Endothelial cell (in vitro differentiated cells): ENCODE data around the gene ZNF341. TPM values are rescaled to one million over a fixed set of nuclear protein-coding genes. Genes with fewer than 3 reads are reported as not detected.
A peak's percentile ranks its signal among the peaks of the same experiment; 100 is the strongest.

Source experiments
- DNase-seq: peaks from one replicate; pipeline ENCODE4 v3.0.0; 2021; ENCODE audit warnings: low spot score
- H3K27ac Mint-ChIP-seq: one replicate; pipeline ENCODE4 v1.8.0; 2021; ENCODE audit warnings: mixed read lengths, inconsistent platforms; ENCODE audit not compliant: unreplicated experiment
- H3K27me3 Mint-ChIP-seq: one replicate; pipeline ENCODE4 v1.8.0; 2021; ENCODE audit warnings: mild to moderate bottlenecking, moderate library complexity, mixed read lengths, inconsistent platforms; ENCODE audit not compliant: unreplicated experiment
- H3K36me3 Mint-ChIP-seq: one replicate; pipeline ENCODE4 v1.8.0; 2021; ENCODE audit warnings: mild to moderate bottlenecking, low read depth, mixed read lengths, inconsistent platforms; ENCODE audit not compliant: unreplicated experiment
- H3K4me1 Mint-ChIP-seq: one replicate; pipeline ENCODE4 v1.8.0; 2021; ENCODE audit warnings: mild to moderate bottlenecking, mixed read lengths, inconsistent platforms; ENCODE audit not compliant: unreplicated experiment
- H3K4me3 Mint-ChIP-seq: one replicate; pipeline ENCODE4 v1.8.0; 2021; ENCODE audit warnings: mild to moderate bottlenecking, mixed read lengths, inconsistent platforms; ENCODE audit not compliant: unreplicated experiment
- H3K9me3 Mint-ChIP-seq: one replicate; pipeline ENCODE4 v1.8.0; 2021; ENCODE audit warnings: mixed read lengths, inconsistent platforms; ENCODE audit not compliant: unreplicated experiment
- CTCF ChIP-seq: fragments of 200-600 bp; sonication (generic); IDR thresholded peaks from one replicate; pipeline ENCODE4 v1.5.0; 2021; ENCODE audit warnings: antibody characterized with exemption; ENCODE audit not compliant: unreplicated experiment
- total RNA-seq: library from RNA; stranded (reverse); fragmentation: NEBNext Ultra II Directional; extraction: Animal tissue kit (Norgen Biotek cat#: 25700); gene quantifications from one replicate; pipeline ENCODE4 v1.2.1, GENCODE V29; 2021; ENCODE audit not compliant: unreplicated experiment

ZNF341 gene
- total RNA-seq, 1 donor from 2014 or later = 3.5 TPM

GRCh38 chr20:33816191-33816590 lies 84.4 kb downstream of the ZNF341 start:
- H3K4me1 Mint-ChIP-seq = peaks cover 40% of the 10 kb centered on the region
- H3K4me3 Mint-ChIP-seq = no peak overlapping the region
- no peaks in the 10 kb centered on the region for H3K9me3 Mint-ChIP-seq
- H3K27ac Mint-ChIP-seq = no peak overlapping the region
- no peak for DNase-seq
- H3K36me3 Mint-ChIP-seq = peaks cover 9% of the 10 kb centered on the region
- H3K27me3 Mint-ChIP-seq = peaks cover 14% of the 10 kb centered on the region
- TF ChIP-seq CTCF = no peak

GRCh38 chr20:33817411-33817810 lies 85.6 kb downstream of the ZNF341 start:
- H3K9me3 Mint-ChIP-seq = no peaks in the 10 kb centered on the region
- peaks cover 37% of the 10 kb centered on the region for H3K4me1 Mint-ChIP-seq
- H3K27me3 Mint-ChIP-seq = peaks cover 11% of the 10 kb centered on the region
- no peak overlapping the region for H3K4me3 Mint-ChIP-seq
- peaks cover 7% of the 10 kb centered on the region for H3K36me3 Mint-ChIP-seq
- DNase-seq = no peak
- H3K27ac Mint-ChIP-seq = no peak overlapping the region
- TF ChIP-seq CTCF = no peak

GRCh38 chr20:33819456-33819855 lies 87.7 kb downstream of the ZNF341 start:
- no peaks in the 10 kb centered on the region for H3K9me3 Mint-ChIP-seq

GRCh38 chr20:33820362-33820761 lies 88.6 kb downstream of the ZNF341 start:
- H3K4me1 Mint-ChIP-seq = peaks cover 16% of the 10 kb centered on the region
- DNase-seq = no peak
- no peaks in the 10 kb centered on the region for H3K36me3 Mint-ChIP-seq
- H3K9me3 Mint-ChIP-seq = no peaks in the 10 kb centered on the region
- TF ChIP-seq CTCF = no peak
- H3K27me3 Mint-ChIP-seq = peaks cover 2% of the 10 kb centered on the region
- H3K27ac Mint-ChIP-seq = no peak overlapping the region
- H3K4me3 Mint-ChIP-seq = no peak overlapping the region

More at GRCh38 chr20:33819456-33819855, 87.7 kb downstream of the ZNF341 start:
- no peak for TF ChIP-seq CTCF
- DNase-seq = no peak
- Mint-ChIP-seq H3K36me3 (no peaks in the 10 kb centered on the region), H3K4me1 (peaks cover 20% of the 10 kb centered on the region), H3K4me3 (no peak overlapping the region), H3K27me3 (peaks cover 2% of the 10 kb centered on the region), H3K27ac (peak overlapping the region; percentile 2)

GRCh38 chr20:33821270-33821836 lies 89.6 kb downstream of the ZNF341 start:
- TF ChIP-seq CTCF = no peak
- Mint-ChIP-seq H3K27ac (no peak overlapping the region), H3K4me3 (no peak overlapping the region), H3K4me1 (peaks cover 25% of the 10 kb centered on the region), H3K27me3 (peaks cover 2% of the 10 kb centered on the region), H3K36me3 (no peaks in the 10 kb centered on the region), H3K9me3 (no peaks in the 10 kb centered on the region)
- no peak for DNase-seq
